GM18873 (cell line): Measurements from ENCODE around the gene FFAR1.
"Not testable (repeated sequence)": the region's sequence is repeated elsewhere in the genome, so short reads cannot be mapped to it uniquely, and the experiment has no call there.

Source experiments
- ATAC-seq: cut with Tn5 transposase; IDR thresholded peaks from one replicate; pipeline ENCODE4 v1.9.1; 2021; ENCODE audit warnings: mild to moderate bottlenecking, moderate library complexity, moderate number of reproducible peaks; ENCODE audit not compliant: unreplicated experiment, low FRiP score

Gene FFAR1

GRCh38 chr19:35358834-35359233 lies 11.1 kb downstream of the FFAR1 start:
- not testable (repeated sequence) for ATAC-seq

DNA sequence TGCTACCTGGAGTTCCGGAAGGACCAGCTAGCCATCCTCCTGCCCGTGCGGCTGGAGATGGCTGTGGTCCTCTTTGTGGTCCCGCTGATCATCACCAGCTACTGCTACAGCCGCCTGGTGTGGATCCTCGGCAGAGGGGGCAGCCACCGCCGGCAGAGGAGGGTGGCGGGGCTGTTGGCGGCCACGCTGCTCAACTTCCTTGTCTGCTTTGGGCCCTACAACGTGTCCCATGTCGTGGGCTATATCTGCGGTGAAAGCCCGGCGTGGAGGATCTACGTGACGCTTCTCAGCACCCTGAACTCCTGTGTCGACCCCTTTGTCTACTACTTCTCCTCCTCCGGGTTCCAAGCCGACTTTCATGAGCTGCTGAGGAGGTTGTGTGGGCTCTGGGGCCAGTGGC lies 11.7 kb downstream of the FFAR1 start:
- ATAC-seq: not testable (repeated sequence)

- ATAC-seq: not testable (repeated sequence)
These were observed 12.4 kb downstream of the FFAR1 start for GRCh38 chr19:35360081-35360480.

DNA sequence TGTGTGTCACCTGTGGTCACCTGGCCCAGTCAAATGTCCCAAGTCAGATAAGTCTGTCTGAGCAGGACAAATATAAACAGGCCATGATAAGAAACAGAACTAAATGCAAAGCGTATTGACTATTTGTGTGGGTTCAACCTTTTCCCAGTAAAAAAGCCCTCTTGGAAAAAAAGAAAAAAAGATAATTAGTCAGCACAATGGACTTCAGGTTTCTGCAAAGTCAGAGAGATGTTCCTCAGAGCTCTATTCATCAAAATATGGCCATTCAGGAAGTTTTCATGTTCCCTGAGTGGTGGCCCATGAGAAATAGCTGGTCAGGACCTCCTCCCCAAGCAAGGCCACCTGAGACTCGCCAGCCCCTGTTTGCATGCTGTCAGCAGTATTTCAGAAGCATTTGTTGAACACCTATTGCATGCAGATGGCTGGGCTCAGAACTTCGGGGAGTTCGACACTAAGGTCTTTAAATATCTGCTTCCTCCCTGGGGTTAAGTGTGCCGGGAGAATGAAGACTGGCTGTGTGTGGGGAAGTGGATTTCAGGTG lies 13.2 kb downstream of the FFAR1 start:
- no peak for ATAC-seq

DNA sequence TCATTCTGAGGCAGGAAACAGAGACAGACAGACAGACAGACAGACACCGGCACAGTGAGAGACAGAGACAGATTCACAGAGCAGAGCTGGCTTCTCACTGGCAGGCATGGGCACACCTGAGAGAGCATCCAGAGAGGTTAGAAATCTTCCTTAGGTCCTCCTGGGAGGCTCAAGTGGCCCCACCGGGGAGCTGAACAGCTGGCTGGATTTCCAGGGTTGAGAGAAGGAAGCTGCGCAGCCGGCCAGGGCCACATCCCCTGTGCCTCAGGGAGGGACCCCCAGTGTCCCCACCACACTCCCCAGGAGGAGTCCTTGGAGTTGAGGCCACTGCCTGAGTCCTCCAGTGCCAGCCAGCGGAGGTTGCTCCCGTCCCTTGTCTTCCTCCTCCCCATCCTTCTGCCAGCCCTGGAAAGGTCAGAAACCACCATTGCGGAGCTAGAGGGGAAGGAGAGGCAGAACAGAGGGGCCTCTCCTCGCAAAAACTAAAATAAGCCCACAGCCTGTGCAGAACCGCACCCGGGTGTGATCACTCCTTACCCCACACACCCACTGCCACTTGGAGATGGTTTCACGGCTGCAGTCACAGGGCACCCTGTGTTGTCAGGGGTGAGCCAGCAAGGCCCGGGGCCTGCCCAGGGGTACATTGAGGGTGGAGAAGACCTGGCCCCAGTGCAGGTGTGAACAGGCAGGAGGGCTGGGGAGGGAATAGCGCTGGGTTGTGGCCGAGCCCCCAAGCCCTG lies 14.7 kb downstream of the FFAR1 start:
- no peak for ATAC-seq

DNA sequence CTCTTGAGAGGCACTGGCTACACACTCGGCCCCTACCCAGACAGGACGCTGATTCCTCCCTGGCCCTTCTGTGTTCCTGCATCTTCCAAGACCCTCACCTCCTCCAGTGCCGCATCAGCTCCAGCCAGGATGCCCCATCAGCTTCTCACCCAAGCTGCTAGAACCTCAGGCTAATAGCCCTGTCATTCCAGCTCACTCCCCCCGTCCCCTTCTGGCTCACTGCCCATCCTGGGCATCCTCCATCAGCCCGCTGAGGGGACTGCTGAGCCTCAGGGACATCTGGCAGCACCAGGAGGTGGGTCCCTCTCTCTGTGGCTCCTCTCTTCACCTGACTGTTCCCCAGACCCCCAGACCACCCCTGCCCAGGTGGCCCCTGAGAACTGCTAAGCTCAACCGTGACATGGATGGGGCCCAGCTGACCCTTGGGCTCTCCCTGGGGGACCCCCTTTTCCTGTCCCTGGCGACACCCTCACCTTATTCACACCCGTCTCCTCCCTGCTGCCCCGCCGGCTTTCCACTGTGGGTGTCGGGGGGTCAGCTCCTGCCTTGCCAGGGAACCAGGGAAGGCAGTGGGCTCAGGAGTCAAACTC lies 15.4 kb downstream of the FFAR1 start:
- ATAC-seq: no peak

DNA sequence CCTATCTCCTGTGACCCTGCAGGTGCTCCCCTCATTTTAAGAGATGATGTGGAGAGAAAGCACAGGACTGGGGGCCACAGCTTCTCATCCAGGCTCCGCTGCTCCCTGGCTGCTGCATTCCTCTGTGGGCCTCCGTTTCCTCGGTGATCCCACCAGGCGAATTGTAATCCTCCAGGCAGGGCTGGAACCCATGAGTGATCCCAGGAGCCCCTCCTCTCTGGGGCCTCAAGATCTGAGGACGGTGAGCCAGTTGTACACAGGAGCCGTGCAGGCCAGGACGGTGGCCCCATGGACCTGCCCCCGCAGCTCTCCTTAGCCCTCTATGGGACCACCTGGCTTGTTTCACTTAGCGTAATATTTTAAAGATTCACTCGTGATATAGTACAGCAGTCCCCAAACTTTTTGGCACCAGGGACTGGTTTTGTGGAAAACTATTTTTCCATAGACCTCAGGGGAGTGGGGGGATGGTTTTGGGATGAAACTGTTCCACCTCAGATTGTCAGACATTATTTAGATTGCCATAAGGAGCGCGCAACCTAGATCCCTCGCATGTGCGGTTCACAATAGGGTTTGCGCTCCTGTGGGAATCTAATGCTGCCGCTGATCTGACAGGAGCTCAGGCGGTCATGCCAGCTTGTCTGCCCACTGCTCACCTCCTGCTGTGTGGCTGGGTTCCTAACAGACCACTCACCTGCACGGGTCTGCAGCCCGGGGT lies 16.2 kb downstream of the FFAR1 start:
- ATAC-seq: no peak

DNA sequence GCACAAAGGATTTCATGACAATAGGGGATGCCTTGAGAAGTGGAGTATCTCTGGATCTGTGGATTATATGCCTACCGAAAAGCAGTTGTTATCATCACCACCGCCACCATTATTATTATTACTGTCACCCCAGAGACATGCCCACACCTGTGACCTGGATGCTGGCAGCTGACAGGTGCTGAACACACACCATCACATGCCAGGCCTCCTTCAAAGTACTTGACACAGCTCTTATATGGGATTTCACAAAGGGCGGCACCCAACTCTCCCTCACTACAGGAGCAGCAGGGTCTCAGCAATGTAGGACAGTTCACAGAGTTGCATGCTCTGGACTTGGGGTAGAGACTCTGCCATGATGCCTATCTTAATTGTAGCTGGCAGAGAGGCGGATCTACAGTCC lies 17.6 kb downstream of the FFAR1 start:
- ATAC-seq: no peak

DNA sequence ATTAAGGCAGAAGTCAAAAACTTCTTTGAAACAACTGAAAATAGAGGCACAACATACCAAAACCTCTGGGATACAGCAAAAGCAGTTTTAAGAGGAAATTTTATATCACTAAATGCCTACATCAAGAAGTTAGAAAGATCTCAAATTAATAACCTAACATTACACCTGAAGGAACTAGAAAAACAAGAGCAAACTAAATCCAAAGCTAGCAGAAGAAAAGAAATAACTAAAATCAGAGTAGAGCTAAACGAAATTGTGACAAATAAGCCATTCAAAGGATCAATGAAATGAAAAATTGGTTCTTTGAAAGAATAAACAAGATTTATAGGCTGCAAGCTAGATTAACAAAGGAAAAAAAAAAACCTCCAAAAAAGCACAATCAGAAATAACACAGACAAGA lies 20.7 kb downstream of the FFAR1 start:
- no peak for ATAC-seq

DNA sequence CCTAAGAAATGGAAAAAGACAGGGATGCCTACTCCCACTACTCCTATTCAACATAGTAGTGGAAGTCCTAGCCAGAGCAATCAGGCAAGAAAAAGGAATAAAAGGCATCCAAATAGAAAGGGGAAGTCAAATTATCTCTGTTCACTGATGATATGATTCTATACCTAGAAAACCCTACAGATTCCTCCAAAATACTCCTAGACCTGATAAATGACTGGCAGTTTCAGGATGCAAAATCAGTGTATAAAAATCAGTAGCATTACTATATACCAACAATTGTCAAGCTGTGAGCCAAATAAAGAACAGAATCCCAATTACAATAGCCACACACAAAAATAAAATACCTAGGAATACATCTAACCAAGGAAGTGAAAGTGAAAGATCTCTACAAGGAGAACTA lies 21.8 kb downstream of the FFAR1 start:
- ATAC-seq: no peak

DNA sequence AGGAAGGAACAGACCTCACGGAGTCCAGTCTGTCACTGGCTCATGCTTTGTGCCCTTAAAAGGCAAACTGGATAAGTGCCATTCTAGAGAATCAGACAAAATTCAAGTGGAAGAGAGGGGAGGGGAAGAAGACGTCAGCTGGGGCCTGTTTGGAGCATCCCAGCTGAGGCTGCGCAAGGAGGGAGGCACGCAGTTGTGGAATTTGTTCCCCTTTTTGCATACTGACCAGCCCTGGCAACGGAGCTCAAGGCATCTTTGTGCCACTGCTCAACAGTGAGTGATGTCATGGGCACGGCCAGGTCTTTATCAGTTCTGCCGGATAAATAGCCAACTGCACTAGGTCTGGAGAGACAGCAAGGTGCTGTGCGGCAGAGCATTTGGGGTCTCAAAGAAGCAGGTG lies 23.0 kb downstream of the FFAR1 start, which contains the start of gene GPR42:
GPR42 (plus strand) TSS at position 347 of the 400 bp plus-strand sequence. CDS start 292 bp downstream, outside the sequence.
- no peak for ATAC-seq

DNA sequence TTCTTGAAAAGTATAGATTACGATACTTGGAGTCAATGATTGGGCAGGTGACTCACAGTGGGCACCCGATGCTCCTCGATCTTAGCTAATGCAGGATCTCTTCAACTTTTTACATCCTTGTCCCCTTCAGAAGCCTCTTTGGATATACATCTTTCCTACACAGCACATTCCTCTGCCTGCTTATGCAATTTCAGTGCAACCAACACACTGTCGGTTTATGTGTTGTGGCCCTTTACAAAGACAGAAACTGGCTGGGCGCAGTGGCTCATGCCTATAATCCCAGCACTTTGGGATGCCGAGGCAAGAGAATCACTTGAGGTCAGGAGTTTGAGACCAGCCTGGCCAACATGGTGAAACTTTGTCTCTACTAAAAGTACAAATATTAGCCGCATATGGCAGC lies 25.8 kb downstream of the FFAR1 start:
- ATAC-seq: no peak

GRCh38 chr19:35374031-35374430 lies 26.3 kb downstream of the FFAR1 start:
- not testable (repeated sequence) for ATAC-seq

DNA sequence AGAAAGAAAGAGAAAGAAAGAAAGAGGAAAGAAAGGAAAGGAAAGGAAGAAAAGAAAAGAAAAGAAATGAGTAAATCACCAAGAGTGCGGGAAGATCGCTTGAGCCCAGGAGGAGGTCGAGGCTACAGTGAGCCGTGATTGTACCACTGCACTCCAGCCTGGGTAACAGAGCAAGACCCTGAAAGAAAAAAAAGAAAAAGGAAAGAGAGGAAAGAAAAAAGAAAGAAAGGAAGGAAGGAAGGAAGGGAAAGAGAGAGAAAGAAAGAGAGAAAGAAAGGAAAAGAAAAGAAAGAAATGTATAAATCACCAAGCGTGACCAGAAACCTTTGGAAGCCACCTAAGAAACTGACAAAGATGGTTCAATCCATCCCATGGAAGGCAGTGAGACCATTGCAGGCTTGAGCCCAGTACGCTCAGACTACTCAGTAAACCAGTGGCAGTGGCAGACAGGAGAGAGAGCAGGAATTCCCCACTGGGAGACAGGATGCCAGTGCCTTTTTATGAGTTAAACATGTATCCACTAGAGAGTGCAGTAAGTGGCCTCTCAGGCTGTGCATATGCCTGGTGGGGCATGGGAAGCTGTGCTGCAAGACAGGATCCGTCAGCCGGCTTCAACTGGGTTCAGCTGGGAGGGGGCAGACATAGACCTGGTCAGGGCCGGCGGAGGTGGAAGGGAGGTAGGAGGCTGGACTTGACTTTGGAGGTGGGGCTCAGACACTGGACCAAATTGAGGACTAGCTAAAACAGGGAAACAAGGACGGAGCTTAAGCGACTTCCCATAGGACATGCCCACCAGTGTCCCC lies 28.0 kb downstream of the FFAR1 start:
- ATAC-seq: no peak

GRCh38 chr19:35377656-35378055 lies 30.0 kb downstream of the FFAR1 start:
- ATAC-seq: no peak

DNA sequence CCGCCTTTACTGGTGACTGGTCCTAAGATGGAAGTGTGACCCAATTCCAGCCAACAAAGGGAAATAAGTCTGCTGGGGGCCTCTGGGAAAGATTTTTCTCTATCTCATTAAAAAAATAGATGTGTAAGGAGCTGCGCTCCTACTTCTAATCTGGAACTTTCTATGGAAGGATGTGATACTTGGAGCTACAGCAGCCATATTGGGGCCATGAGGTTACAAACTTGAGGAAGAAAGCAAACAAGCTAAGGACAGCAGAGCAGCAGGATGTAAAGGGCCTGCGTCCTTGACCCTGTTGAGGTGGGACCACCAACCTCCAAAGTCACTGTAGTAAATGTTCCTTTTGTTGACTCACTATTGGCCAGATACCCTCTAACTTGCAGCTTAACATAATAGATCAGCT lies 30.7 kb downstream of the FFAR1 start:
- no peak for ATAC-seq

- not testable (repeated sequence) for ATAC-seq
These were observed 31.8 kb downstream of the FFAR1 start for GRCh38 chr19:35379545-35379944.

GRCh38 chr19:35379992-35380391 lies 32.3 kb downstream of the FFAR1 start:
- no peak for ATAC-seq

GRCh38 chr19:35380450-35381124 lies 32.9 kb downstream of the FFAR1 start:
- ATAC-seq: no peak

GRCh38 chr19:35381318-35381717 lies 33.6 kb downstream of the FFAR1 start:
- ATAC-seq: no peak
